ENCODE measurements around the gene PDHX.
"Not testable (repeated sequence)": the region's sequence is repeated elsewhere in the genome, so short reads cannot be mapped to it uniquely, and the experiment has no call there.

Gene PDHX

DNA sequence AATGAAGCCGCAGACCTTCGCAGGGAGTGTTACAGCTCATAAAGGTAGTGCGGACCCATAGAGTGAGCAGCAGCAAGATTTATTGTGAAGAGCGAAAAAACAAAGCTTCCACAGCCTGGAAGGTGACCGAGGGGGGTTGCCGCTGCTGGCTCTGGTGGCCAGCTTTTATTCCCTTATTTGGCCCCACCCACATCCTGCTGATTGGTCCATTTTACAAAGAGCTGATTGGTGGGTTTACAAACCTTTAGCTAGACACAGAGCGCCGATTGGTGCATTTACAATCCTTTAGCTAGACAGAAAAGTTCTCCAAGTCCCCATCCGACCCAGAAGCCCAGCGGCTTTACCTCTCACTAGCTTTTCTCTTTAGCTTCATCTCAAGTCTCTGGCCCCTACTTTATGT lies 2.9 kb upstream of the PDHX start:
- DNase-seq = not testable (repeated sequence)

DNA sequence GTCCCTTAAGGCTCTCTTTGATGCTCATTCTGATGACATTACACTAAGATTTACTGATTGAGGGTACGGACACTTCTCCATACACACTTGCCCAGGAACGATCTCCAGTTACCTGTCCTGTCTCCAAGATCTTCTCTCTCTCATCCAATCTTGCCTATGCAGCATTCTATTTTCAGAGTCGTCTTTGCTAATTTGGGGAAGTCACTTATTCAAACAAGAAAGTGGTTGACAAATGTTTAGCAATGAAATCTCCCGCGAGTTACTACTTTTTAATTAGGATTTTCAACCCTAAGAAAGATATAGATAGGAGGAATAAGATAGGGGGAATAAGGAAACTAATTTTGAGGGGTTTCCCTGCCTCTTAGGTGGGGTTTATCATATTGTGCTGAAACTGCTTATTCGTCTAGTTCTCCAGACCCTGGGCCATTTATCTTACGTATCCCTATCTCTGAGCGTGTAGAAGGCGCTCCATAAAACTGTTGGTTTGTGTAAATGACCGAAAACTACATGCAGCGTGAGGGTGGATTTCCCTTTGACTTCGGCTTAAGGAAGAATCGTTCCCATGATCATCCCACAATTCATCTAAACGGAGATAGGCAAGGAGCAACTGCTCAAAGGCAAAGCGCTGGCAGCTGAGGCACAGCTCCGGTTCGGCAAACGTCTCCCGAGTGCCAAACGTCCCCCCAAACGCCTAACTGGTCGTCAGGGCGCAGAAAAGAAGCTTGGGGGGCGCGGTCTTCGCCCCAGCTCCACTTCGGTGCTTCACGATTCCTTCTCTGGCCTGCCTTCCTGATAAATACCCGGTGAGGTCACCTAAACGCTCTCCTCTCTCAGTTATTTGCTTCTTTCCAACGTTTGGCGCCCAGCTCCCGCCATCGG lies 1.0 kb upstream of the PDHX start:
- DNase-seq = peak; percentile 65

DNA sequence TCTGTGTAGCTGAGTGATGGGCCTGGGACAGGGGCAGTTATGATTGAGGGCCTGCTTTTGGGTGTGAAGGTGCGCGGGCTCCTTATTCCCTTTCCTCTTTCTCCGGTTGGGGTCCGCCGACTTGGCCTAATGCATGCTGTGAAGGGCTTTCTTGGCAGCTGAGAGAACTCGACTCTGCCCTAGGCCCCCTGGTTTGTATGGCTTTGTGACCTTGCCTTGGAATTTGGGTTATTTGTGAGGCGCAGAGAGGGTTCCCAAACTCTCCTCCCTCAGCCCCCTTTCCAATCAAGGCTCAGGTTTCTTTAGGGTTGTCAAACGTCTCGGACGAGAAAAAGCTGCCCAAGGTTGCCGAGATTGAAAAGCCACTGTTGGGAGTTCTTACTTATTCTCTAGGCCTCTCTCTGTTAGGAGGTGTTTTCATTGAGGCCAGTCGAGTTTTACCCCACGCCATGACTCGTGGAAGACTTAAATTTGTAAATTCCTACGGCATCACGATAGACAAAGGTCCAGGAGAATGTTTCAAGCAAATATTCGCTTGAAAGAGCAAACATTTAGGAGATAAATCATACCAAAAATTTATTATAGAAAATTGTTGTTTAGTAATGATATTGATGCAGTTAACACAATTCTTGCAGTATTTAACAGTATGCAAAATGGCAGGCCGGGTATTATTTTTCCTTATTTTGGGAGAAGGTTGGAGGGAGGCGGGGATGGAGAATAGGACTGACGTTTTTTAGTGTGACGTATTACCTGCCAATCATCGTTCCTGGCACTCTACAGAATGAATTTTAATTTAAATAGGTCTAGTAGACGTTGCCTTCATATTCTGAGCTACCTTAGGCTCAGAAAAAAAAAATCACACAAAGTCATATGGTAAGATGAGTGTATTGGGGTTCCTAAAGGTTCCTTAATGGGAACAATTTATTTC lies 689 bp downstream of the PDHX start:
- no peak for DNase-seq

DNA sequence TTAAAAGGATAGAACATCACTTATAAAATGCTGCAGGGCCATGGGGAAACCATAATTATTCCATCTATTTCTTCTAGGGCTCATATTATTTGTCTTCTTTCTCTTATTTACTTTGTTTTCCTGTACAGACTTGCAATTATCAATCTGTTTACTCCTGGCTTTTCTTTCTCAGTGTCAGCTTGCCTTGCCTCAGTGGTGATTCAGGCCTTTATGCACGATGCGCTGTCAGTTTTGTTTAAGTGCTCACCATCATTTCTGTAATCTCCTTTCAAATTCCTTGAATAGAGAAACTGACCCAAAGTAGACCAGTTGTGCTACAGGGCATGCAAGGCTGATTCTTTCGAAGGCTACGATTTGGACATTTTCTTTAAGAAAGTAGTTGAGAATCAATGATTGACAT lies 4.7 kb downstream of the PDHX start:
- DNase-seq = no peak

DNA sequence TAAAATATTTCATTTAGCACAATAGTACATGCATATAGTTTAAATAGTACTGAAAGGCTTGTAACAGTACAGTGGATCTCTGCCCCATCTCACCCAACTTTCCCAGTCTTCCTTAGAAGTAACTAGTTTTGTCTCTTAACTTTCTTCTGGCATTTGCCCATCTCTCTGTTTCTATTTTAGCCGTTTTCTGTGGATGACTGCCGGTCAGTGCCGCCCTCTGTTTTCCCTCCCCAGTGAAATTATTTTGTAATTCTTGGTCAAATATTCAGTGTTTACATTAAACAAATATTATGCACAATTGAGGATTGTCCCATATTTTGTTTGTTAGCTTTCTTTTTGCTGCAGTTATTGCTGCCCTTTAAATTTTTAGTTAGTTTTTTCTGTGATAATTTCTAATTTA lies 8.3 kb downstream of the PDHX start:
- DNase-seq = no peak

DNA sequence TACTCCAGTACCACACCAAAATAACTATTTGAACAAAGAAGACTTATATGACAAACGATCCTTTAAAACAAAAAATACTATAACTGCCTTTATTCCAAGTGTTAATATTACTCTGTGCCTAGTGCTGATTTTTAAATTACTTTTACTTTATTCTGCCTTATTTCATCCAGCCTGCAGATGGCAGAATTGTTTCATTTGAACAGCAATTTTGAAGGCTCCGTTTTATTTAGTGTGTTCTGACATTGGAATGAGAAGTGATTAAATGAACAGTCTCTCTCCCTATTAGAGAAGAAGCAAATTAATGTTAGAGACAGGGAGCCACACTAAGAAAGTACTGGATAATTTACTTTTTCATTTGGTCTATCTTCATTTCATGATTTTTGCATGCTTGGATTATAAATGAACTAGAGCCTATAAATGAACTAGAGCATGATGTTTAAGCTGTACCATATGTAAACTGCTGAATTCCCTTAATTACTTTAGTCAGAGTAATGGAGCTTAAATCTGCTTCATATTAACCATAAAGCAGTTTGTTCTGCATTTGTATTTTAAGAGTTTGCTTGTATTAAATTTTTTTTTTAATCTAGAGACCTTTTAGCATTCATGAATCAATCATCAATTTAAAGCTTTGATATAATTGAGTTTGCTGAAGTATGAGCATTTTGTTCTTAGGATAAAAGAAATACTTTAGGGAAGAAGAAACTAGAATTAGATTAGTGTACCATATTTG lies 9.8 kb downstream of the PDHX start:
- peak; percentile 61 for DNase-seq

DNA sequence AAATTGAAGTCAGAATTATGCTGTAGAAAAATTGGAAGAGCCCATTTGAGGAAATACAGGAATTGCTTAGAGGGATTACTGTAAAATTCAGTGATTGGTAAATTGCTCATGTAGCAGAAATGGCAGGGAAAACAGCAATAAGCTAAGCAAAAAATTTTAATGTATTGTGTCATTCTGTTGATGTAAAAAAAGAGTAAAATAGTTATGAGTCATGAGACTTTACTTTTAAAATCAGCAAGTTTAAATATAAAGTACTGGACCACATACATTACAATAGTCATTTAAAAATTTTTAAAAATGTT lies 10.4 kb downstream of the PDHX start:
- DNase-seq = no peak

DNA sequence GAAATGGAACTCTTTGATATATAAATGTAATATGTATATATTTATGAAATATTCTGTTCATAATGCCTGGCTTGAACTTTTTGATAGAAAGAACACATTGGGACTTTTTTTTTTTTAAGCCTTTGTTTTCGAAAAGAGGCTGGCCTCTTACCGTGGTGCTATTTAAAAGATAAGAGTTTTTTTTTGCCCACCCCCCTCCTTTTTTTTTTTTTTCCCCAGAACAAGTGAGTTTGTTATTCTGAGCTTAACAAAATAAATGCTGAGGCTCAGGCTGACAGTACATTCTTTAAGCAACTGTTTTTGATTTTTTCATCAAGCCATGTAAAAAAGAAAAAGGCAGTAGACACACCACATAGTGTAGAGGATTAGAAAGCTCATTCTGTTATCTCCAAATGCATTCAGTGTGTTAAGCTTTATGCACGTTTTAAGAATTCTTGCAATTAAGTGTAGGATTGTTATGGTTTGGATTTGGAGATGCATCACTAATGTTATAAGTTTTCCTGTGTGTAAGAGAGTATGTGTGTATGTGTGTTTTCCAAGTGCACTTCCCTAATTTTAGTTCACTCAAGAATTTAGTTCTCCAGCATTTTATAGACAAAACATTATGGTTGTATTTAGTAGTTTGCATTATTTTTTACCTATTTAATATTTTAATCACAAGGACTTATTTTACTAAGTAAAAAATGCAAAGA lies 12.0 kb downstream of the PDHX start:
- no peak for DNase-seq

DNA sequence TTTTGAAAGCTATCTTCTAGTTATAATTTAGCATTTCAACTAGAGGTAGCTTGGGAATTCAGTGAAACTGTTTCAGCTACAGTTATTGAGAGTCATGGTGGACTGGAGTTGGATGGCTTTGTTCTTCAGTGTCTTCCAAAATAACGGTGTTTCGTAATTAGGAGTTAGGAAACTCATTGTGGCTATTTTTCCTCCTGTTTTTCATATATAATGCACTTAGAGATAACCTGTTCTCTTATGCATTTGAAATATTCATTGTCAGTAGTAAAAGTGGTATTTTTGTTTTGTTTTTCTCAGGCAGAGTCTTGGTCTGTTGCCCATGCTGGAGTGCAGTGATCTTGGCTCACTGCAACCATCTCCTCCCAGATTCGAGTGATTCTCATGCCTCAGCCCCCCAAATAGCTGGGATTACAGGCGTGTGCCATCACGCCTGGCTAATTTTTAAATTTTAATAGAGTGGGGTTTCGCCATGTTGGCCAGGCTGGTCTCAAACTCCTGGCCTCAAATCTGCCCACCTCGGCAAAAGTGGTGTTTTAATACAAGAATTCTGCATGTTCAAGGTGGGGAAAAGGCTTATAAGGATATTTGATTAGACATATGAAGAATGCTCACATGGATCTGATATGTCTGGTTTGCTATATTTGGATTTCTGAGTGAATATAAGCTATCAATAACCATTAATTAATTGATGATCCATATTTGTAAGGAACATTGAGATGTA lies 12.7 kb downstream of the PDHX start:
- DNase-seq = no peak

DNA sequence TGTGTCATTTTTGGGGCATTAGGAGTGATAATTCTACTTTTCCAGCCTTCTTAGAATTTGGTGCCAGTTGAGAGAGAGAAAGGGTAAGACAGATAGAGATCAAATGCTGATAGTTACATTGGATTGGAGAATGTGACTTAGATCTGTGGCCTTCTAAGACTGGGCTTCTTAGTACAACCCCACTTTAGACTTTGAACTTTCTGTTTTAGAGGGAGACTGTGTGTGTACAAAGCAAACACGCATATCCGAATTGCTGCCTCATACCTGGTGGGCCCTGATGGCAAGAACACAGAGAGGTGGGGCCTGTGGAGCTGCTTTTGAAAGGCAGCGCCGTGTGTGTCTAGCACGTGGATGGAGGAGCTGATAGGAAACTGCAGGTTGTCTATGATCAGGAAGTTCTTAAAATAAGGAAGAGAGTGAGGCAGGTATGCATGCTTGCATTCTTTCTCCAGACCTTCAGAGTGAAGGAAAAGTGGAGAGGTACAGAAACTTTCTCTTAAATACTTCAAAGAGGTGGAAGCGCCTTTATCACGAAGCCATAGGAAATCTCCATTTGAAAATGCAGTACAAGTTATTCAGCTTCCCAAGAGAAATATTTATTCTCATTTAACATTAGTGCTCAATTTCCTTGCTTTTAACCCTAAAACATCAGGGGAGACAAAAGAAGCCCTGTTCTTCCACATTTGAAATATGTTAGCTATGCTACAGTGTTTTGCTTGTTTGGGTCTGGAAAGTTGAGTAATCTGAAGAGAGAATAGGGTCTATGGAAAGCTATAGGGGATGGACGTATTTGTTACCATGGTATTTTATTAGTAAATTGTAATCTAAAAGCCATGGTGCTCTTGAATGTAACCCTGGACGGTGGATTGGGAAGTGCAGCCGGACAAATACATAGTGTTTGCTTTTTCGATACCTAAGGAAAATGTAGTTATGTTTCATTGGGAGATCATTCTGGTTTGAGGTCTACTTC lies 13.7 kb downstream of the PDHX start:
- no peak for DNase-seq

DNA sequence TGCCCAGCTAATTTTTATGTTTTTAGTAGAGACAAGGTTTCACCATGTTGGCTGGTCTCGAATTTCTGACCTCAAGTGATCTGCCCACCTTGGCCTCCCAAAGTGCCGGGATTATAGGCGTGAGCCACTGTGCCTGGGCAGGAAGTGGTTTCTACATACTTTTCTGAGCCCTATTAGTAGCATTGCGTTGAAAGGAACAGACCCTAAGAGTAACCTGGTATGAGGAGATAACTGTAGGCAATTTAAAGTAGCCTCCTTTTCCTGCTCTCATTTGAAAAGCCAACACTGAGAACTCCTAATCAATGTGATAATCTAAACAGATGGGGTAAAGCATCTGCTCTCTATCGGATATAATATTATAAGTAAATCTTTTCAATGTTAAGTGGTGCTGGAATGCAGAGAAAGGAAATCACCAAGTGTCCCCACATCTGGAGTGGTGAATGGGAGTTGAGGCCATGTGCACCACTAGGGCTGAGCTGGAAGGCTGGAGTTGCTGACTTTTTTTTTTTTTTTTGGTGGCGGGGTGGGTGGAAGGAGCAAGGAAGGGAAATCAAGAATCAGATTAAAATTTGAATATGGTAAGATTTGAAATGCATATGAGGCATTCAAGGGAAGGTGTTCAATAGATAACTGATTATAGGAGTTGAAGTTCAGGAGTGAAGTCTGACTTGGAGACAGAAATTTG lies 20.7 kb downstream of the PDHX start:
- no peak for DNase-seq

DNA sequence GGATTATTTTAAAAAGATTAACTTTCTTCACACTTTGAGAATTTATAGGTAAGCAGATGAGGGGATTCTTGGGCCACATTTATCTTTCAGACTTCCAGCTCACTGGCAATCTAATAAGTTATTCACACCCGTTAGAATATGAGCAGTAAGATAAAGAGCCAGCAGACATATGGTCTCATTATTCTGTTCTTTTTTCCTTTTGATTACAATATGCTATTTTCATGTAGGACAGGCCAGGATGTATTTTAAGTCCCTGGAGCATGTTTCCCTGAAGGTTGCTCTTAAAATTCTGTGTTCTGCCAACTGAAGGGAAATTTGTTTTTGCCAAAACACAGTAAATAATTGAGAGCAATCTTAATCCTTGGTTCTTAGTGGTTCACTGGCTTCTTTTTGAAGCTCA lies 22.2 kb downstream of the PDHX start:
- DNase-seq = no peak

DNA sequence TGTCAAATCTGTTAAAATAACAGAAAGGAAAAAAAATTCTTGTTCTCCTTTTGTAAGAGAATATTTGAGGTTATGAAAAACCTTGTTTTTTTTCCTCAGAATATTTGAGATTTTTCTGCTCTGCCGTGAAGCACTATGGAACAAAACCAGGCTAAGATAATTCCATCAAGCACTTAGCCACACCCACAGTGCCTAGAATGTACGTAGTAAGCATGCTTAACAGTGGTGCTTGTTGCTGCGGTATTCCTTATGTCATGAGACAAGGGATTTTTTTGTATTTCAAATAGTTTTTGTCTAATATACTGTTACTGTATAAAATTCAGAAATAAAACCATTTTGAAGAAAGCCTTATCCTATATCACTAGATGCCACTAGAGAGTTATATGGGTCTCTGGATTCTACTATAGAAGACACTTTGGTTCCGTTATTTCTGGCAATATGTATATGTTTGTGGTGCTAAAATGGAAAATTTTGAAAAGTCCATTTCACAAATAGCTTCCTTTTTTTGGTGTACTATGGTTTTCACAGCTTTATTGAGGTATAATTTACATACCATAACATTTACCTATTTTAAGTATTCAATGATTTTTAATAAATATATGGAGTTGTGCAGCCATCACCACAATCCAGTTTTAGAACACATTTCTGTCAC lies 23.7 kb downstream of the PDHX start:
- DNase-seq = no peak

DNA sequence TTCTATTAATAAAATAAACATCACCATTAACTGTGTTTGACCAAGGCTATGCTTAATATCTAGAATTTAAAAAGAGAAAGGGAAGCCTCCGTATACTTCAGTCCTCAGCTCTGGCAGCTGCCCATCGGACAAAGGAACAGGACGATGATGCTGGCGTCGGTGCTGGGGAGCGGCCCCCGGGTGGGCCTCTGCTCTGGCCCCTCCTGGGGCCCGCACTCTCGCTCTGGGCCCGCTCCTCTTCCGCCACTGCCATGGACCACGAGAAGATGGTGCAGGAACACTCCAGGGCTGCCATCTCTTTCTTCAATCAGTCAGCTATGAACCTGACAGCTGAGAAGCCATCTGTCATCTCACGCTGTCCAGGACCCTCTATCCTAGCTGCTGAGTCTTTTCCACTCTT lies 25.3 kb downstream of the PDHX start:
- DNase-seq = no peak

DNA sequence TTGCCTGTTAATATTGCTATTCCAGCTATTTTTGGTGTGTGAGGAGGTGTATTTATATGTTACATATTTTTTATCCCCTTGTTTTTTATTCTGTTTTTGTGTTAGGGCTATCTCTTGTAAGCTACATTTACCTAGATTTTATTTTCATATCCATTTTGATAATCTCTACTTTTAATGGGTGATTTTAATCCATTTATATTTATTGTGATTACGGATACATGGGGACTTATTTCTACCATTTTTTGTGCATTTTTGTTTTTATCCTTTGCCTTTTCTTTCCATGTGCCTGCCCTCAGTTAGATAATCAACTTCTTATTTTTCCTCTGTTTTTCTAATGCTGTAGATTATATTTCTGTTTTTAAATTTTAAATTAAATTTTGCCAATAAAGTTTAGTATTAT lies 28.3 kb downstream of the PDHX start:
- DNase-seq = no peak

DNA sequence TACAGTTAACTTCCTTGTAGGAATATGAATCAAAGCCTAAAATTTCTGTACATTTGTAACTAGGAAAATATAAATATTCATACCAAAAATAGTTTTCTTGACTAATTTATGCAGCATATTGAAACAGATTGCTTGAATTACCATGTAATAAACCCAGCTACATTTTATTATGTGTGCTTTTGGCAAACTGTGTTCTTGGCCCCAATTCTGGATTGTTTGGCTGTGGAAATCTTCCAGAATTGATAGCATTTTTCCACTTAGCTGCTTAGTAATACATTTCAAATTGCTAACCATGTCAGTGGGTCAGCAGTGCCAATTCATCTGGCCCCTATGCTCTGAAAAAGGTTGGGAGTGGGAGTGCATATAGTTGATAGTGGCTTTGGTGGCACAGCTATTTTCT lies 32.3 kb downstream of the PDHX start:
- DNase-seq = no peak

DNA sequence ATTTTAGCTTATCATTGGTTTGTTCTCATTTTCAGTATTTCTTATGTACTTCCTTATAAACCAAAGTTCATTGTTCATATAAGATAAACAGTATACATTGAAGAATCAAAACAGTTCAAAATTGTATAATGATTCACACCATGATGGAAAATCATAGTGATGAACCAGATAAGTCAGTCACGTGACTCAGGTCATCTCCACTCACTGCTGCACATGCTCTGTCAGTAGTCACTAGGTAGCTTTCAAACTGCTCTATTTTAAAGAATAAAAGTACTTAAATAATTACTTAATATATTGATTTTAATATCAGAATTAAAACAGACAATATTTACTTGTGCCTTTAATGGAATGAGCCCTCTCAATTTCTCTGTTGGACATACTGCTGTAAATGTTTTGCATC lies 37.5 kb downstream of the PDHX start:
- DNase-seq = no peak

DNA sequence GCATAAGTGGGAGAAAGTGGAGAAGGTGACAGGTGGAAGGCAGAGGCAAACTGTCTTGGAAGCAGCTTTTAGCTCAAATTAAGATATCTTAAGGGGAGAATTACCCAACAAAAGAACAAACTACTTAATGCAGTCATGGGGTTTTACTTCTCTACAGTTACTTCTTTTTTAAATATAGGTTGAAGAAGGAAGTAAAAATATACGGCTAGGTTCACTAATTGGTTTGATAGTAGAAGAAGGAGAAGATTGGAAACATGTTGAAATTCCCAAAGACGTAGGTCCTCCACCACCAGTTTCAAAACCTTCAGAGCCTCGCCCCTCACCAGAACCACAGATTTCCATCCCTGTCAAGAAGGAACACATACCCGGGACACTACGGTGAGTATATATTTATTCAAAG lies 40.8 kb downstream of the PDHX start:
- no peak for DNase-seq

DNA sequence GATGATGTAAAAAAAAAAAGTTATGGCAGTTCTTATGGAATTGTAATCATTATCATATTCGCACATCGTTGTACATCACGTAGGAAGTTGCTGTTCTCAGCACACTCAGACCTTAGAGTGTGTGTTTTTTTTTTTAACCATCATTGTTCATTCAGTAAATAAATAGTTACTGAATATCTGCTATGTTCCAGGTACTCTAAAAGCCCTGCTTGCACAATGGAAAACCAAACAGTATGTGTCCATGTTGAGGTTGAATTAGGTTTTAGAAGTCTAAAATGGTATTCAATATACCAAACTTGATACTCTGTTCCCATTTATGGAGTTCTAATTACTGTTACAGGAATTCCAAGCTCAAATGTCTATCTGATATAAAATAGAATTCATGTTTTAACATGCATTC lies 41.2 kb downstream of the PDHX start:
- DNase-seq = no peak

DNA sequence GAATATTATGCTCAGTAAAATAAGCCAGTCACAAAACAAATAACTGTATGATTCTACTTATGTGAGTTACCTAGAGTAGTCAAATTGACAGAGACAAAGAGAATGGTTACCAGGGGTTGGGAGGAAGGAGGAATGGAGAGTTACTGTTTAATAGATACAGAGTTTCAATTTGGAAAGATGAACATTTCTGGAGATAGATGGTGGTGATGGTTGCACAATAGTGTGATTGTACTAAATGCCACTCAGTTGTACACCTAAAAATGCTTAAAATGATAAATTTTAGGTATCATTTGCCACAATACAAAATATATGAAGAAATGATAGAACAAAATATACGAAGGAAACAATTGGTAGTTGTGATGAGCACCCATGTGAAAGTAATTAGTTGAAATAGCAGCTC lies 43.4 kb downstream of the PDHX start:
- no peak for DNase-seq
